GM18873 (cell line): ENCODE measurements around the gene KNTC1.
"Not testable (repeated sequence)": the region's sequence is repeated elsewhere in the genome, so short reads cannot be mapped to it uniquely, and the experiment has no call there.

Experiments
- ATAC-seq: cut with Tn5 transposase; IDR thresholded peaks from one replicate; pipeline ENCODE4 v1.9.1; 2021; ENCODE audit warnings: mild to moderate bottlenecking, moderate library complexity, moderate number of reproducible peaks; ENCODE audit not compliant: unreplicated experiment, low FRiP score

KNTC1 gene

DNA sequence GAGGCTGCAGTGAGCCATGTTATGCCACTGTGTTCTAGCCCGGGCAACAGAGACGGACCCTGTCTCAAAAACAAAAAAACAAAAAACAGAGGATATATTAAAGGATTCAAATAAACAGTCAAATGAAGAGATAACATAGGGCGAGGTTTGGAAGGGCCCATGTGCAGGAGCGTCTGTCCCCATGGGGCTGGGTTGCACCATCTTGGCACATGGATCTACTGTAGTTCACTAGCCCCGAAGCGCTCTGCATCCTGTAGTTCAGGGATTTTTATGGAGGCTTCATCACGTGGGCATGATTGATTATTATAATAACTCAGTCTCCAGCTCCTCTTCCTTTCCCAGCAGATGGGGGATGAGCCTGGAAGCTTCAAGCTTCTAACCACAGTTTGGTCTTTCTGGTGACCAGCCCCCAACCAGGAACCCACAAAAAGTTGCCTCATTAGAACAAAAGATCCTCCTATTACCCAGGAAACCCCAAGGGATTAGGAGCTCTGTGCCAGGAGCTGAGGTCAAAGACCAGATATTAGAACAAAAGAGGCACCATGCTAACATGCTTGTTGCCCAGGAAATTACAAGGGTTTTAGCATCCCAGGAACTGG, 116.3 kb downstream of the KNTC1 start:
- ATAC-seq = no peak

DNA sequence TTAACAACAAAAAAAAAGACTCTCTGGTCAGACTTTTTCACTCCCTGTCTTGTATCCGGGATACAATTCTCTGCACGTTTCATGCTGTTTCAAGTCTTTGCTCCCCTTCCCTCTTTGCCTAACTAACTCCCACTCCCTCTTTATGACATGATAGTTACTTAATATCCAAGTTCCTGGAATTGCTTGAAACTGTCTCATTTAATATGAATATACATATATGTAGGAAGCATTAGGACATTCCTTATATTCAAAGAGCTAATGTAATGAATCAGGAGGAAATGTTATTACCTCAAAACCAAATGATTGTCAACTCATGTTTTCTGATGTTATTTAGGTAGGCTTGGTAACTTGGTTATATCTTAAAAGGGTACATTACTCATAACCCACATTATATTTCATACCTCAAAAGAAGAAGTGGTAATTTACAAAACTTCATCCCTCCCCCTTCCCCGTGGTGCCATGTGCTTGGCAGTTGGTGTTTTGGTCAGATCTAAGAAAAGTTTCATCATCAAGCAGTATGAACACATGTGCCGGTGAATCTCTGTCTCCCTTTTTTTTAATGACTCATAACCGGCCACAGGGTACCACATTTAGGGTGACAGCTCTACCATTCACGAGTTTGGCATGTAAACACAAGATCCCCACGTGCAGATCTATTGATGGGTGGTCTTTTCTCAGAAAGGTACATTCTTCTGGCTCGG, 119.6 kb downstream of the KNTC1 start:
- peak; percentile 72 for ATAC-seq

GRCh38 chr12:122651520-122652224, 124.6 kb downstream of the KNTC1 start:
- no peak for ATAC-seq

- ATAC-seq = not testable (repeated sequence)
Observed at GRCh38 chr12:122653291-122653690, 126.2 kb downstream of the KNTC1 start.

GRCh38 chr12:122656298-122656697, 129.2 kb downstream of the KNTC1 start:
- ATAC-seq = no peak

GRCh38 chr12:122659579-122659978, 132.5 kb downstream of the KNTC1 start:
- no peak for ATAC-seq

DNA sequence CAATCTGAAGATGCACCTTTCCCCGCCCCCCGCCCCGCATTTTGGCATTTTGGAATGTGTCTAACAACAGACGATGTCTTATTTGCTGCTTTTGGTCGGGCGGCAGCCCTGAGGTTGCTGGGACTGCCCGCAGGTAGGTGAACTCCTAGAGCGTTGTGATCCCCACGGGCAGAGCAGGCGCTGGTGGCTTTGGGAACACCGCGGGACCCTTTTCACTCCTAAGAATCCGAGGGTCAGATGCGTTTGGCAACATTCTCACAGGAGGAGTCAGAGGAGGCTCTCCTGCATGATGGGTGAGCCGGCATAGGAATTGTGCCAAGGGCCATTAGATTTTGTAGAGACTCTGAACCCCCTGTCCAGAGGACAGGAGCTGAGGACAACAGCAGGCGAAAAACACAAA, 134.2 kb downstream of the KNTC1 start:
- no peak for ATAC-seq

GRCh38 chr12:122661938-122662337, 134.9 kb downstream of the KNTC1 start:
- no peak for ATAC-seq

DNA sequence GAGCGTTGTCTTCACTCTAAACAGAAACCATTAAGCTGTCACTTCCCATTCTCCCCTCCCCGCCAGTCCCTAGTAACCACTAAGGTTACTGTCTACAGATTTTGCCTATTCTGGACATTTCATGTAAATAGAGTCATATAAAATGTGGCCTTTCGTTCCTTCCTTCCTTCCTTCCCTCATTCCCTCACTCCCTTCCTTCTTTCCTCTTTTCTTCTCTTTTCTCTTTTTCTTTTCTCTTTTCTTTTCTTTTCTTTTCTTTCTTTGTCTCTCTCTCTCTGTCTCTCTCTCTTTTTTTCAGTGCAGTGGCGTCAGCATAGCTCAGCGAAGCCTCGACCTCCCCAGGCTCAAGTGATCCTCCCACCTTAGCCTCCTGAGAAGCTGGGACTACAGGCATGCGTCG, 138.3 kb downstream of the KNTC1 start:
- ATAC-seq = no peak

GRCh38 chr12:122665759-122666158, 138.7 kb downstream of the KNTC1 start:
- no peak for ATAC-seq

- no peak for ATAC-seq
Observed at GRCh38 chr12:122668268-122668667, 141.2 kb downstream of the KNTC1 start.

- ATAC-seq = no peak
Observed at GRCh38 chr12:122669397-122670070, 142.5 kb downstream of the KNTC1 start.

- no peak for ATAC-seq
Observed at GRCh38 chr12:122672515-122672914, 145.5 kb downstream of the KNTC1 start.
